ENCODE measurements around the gene FGF8.

The FGF8 gene

DNA sequence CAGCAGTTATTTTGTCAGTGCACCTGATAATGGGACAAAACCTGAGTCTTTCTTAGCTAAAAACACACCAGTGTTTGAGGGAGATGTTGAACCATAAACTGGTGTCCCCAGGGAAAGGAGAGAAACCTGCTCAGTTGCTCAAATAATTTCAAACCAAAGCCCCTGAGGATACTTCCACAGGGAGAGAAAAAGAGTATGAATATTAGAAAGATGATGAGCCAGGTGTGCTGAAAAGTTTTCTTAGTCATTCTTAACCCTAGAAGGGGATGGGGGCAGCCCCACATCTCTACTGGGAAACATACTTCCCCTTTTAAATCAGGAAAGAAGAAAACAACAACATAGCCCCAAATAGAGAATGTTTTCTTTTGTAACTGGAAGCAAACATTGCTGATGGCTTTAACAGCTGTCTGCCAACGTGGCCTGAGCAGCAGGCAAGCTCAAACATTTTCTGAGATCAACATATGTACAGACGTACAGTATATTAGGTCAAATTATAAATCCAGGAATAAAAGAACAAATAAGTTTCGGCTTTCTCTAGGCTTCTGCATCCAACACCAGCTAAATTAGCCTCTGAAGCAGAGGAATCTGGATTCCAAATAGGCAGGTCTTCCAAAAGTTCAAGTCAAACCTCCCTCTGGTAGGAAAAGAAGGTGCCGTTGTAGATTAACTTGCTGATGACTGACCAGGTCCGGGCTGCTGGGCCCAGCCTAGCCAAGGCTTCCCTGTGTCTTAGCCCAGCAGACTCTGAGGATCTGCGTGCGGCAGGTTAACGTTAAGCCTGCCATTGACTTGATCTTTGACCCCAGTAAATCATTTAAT lies 50.4 kb downstream of the FGF8 start:
- DNase-seq (ENCODE audit: low spot score): no peak

DNA sequence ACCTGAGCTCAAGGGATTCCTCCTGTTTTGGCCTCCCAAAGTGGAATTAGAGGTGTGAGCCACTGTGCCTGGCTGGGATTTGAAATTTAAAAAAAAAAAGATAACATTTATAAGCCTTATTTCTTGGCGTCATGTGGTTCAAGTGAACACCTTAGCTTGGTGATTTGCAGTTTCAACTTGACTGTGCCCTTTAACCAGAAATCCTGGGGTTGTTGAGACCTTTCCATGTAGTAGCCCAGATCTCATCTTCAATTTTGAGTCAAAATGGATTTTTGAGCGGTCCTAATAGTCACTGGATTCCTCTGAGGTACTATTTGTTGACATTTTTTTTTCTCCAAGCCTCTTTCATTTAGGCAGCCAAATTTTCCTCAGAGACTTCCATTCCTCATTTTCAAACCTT lies 51.5 kb downstream of the FGF8 start:
- DNase-seq (ENCODE audit: low spot score): no peak

DNA sequence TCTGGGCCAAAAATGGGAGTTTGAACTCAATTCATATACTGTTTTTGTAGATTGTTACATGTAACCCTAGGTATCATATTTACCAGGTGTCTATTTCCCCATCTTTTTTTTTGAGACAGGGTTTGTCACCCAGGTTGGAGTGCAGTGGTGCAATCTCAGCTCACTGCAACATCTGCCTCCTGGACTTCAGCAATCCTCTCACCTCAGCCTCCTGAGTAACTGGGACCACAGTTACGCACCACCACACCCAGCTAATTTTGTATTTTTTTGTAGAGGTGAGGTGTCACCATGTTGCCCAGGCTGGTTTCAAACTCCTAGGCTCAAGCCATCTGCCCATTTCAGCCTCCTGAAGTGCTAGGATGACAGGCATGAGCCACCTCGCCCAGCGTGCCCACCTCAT lies 52.7 kb downstream of the FGF8 start:
- no peak for DNase-seq (ENCODE audit: low spot score)

DNA sequence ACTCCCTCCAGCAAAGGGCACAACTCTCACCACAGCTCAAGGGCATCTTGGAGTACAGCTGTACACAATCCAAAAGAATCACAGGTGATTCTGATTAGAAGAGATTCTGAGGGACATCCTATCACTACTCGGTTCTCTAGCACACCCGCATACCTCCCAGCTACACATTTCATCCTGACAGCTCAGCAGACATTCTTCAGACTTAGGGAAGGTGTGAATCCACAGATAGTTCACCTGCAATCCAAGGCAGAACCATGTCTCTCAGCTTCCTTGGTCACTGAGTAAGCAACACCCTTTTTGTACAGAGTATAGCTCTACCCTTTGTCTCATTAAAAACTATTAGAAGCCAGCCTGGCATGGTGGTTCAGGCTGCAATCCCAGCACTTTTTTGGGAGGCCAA lies 54.1 kb downstream of the FGF8 start:
- no peak for DNase-seq (ENCODE audit: low spot score)

DNA sequence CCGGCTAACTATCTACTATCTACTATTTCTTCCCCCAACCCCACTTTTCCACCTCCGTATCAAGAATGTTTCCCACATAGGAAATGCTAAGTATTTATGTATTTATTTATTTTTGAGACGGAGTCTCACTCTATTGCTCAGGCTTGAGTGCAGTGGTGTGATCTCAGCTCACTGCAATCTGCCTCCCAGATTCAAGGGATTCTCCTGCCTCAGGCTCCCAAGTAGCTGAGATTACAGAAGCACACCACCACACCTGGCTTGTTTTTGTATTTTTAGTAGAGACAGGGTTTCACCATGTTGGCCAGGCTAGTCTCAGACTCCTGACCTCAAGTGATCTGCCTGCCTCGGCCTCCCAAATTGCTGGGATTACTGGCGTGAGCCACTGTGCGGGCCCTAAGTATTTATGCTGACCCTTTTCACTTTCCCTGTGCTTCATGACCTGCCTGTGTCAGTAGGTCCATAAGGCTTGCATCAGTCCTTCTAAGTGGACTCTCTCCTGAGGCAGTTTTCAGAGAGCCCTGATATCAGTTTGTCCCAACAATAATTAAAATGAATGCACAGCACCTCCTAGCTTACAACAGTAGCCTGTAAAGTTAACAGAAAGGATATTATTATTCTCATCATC lies 55.2 kb downstream of the FGF8 start:
- DNase-seq (ENCODE audit: low spot score): no peak

Data from AG08395 (cell line).